Tibial nerve (tissue), 4 donors: Measurements from ENCODE around the gene SETD7.

ENCODE experiments used
- CTCF ChIP-seq, 5 experiments: fragments of 200-600 bp in 3 of 5; fragments of 450-650 bp in 2 of 5; sonication (generic) in 3 of 5; IDR thresholded peaks; one replicate each; pipeline ENCODE4 v1.5.1; 2016 to 2019; ENCODE audit warnings: antibody characterized with exemption in 5 of 5, mild to moderate bottlenecking in 3 of 5, moderate library complexity in 2 of 5
- EP300 ChIP-seq, 2 donors: sonication (generic); formaldehyde crosslinking; IDR thresholded peaks; one replicate each; pipeline ENCODE4 v1.6.1; 2017; ENCODE audit warnings: antibody characterized with exemption in 2 of 2, mild to moderate bottlenecking in 1 of 2
- POLR2A ChIP-seq, 2 donors: fragments of 450-650 bp; IDR thresholded peaks; one replicate each; pipeline ENCODE4 v1.6.1; 2017; ENCODE audit warnings: antibody characterized with exemption in 2 of 2, mild to moderate bottlenecking in 2 of 2, moderate library complexity in 2 of 2

DNA sequence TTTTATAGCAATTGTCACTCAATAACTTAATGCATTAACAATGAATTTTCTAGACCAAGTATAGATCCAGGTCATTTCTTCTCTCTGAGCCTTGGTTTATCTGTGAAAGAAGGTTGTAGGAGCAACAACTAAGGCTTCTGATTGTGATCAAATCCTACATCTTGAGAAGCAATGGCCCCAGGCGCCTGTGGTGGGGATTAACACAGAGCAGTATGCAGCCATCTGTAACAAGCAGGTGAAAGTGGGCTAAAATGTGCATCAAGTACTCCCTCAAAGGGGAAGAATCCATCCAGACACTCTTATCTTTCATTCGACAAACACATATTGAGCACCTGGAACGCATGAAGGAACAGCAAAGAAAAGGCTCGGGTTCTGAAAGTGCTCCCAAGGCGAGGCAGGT lies 19.1 kb upstream of the SETD7 start:
- TF ChIP-seq CTCF (IDR thresholded peaks at IDR 0.05) (no peak), EP300 (IDR thresholded peaks at IDR 0.05) (no peak), POLR2A (IDR thresholded peaks at IDR 0.05) (no peak)
